OCI-LY1 (cell line): Measurements from ENCODE around the gene OGFOD1.

Source experiments
- H2AFZ ChIP-seq: fragments of 200-600 bp; sonication (generic), shearing (Covaris generic); 2 replicates; pipeline ENCODE4 v1.6.0; 2014; ENCODE audit warnings: antibody characterized with exemption, mild to moderate bottlenecking, low read length
- H3F3A ChIP-seq: fragments of 200-600 bp; sonication (generic), shearing (Covaris generic); 2 replicates; pipeline ENCODE4 v1.6.0; 2014; ENCODE audit warnings: mild to moderate bottlenecking, antibody characterized with exemption, low read length, moderate library complexity; ENCODE audit not compliant: insufficient read depth
- H3K27ac ChIP-seq: fragments of 200-600 bp; sonication (generic); 2 replicates; pipeline ENCODE4 v1.5.1; 2014; ENCODE audit warnings: low read length, mixed run types, mild to moderate bottlenecking, low read depth; ENCODE audit not compliant: poor library complexity, severe bottlenecking
- H3K27me3 ChIP-seq: fragments of 200-600 bp; sonication (generic); 2 replicates; pipeline ENCODE4 v1.6.0; 2014; ENCODE audit warnings: antibody characterized with exemption, mild to moderate bottlenecking, low read length, moderate library complexity; ENCODE audit not compliant: insufficient read depth
- H3K36me3 ChIP-seq: fragments of 200-600 bp; sonication (generic); 2 replicates; pipeline ENCODE4 v1.6.1; 2014; ENCODE audit warnings: mild to moderate bottlenecking, antibody characterized with exemption, low read length, moderate library complexity, mixed read lengths; ENCODE audit not compliant: insufficient read depth
- H3K4me1 ChIP-seq: fragments of 200-600 bp; sonication (generic); 2 replicates; pipeline ENCODE4 v1.5.1; 2014; ENCODE audit warnings: mild to moderate bottlenecking, low read length, moderate library complexity; ENCODE audit not compliant: insufficient read depth, severe bottlenecking
- H3K4me2 ChIP-seq: fragments of 200-600 bp; sonication (generic), shearing (Covaris generic); 2 replicates; pipeline ENCODE4 v1.6.1; 2014; ENCODE audit warnings: low read length
- H3K4me3 ChIP-seq: fragments of 200-600 bp; sonication (generic); 2 replicates; pipeline ENCODE4 v1.5.1; 2014; ENCODE audit warnings: low read length, low read depth, mild to moderate bottlenecking, mixed read lengths; ENCODE audit not compliant: poor library complexity, severe bottlenecking
- H3K79me2 ChIP-seq: fragments of 200-600 bp; shearing (Covaris generic); 2 replicates; pipeline ENCODE4 v1.6.1; 2016; ENCODE audit warnings: mixed run types, low read length, mixed read lengths; ENCODE audit not compliant: insufficient read depth
- H3K9ac ChIP-seq: fragments of 200-600 bp; sonication (generic), shearing (Covaris generic); 2 replicates; pipeline ENCODE4 v1.6.1; 2014; ENCODE audit warnings: mild to moderate bottlenecking, low read length, mixed read lengths
- H3K9me2 ChIP-seq: fragments of 200-600 bp; sonication (generic), shearing (Covaris generic); 2 replicates; pipeline ENCODE4 v1.6.1; 2014; ENCODE audit warnings: low read depth, mild to moderate bottlenecking, low read length, mixed read lengths
- H3K9me3 ChIP-seq: fragments of 200-600 bp; shearing (Covaris generic); 2 replicates; pipeline ENCODE4 v1.6.1; 2014; ENCODE audit warnings: low read length, mixed read lengths
- H4K20me1 ChIP-seq: fragments of 200-600 bp; sonication (generic), shearing (Covaris generic); 2 replicates; pipeline ENCODE4 v1.6.0; 2016; ENCODE audit warnings: mild to moderate bottlenecking, low read length; ENCODE audit not compliant: insufficient read depth
- CTCF ChIP-seq: fragments of 200-600 bp; sonication (generic), shearing (Covaris generic); IDR thresholded peaks from 2 replicates; pipeline ENCODE4 v1.5.1; 2017; ENCODE audit warnings: mild to moderate bottlenecking, antibody characterized with exemption, low read length, moderate library complexity, mixed read lengths
- EZH2 ChIP-seq: fragments of 200-600 bp; sonication (generic), shearing (Covaris generic); IDR thresholded peaks from 2 replicates; pipeline ENCODE4 v1.8.0; 2017; ENCODE audit warnings: borderline replicate concordance, mixed run types, mild to moderate bottlenecking, antibody characterized with exemption, low read length, moderate library complexity, mixed read lengths

OGFOD1 gene

GRCh38 chr16:56469748-56470147 is 18.4 kb downstream of the OGFOD1 start:
- Histone ChIP-seq H3K36me3 (peaks cover 94% of the 10 kb centered on the region), H3K9me2 (no peaks in the 10 kb centered on the region), H3K4me2 (no peak overlapping the region), H3K27ac (no peak overlapping the region), H2AFZ (no peak overlapping the region), H4K20me1 (no peaks in the 10 kb centered on the region), H3K9me3 (no peaks in the 10 kb centered on the region), H3K4me1 (no peaks in the 10 kb centered on the region), H3K79me2 (no peaks in the 10 kb centered on the region), H3K9ac (no peak overlapping the region), H3K27me3 (no peaks in the 10 kb centered on the region), H3F3A (no peaks in the 10 kb centered on the region), H3K4me3 (no peak overlapping the region)
- TF ChIP-seq CTCF (no peak), EZH2 (no peak)

GRCh38 chr16:56470232-56470631 is 18.9 kb downstream of the OGFOD1 start:
- no peaks in the 10 kb centered on the region for H3K27me3 ChIP-seq
- H3K36me3 ChIP-seq: peaks cover 95% of the 10 kb centered on the region
- no peaks in the 10 kb centered on the region for H3K79me2 ChIP-seq
- no peaks in the 10 kb centered on the region for H3K4me1 ChIP-seq
- H4K20me1 ChIP-seq: no peaks in the 10 kb centered on the region
- H3F3A ChIP-seq: no peaks in the 10 kb centered on the region
- no peak overlapping the region for H3K4me3 ChIP-seq
- H3K9me3 ChIP-seq: no peaks in the 10 kb centered on the region
- TF ChIP-seq CTCF: no peak
- TF ChIP-seq EZH2: no peak
- no peak overlapping the region for H2AFZ ChIP-seq
- no peaks in the 10 kb centered on the region for H3K9me2 ChIP-seq
- H3K4me2 ChIP-seq: no peak overlapping the region
- no peak overlapping the region for H3K9ac ChIP-seq
- no peak overlapping the region for H3K27ac ChIP-seq

GRCh38 chr16:56470666-56471065 is 19.3 kb downstream of the OGFOD1 start:
- Histone ChIP-seq H3K9ac (no peak overlapping the region), H3K9me2 (no peaks in the 10 kb centered on the region), H3K4me2 (no peak overlapping the region), H3F3A (no peaks in the 10 kb centered on the region), H3K27ac (no peak overlapping the region), H3K4me3 (no peak overlapping the region), H3K4me1 (no peaks in the 10 kb centered on the region), H3K79me2 (no peaks in the 10 kb centered on the region), H2AFZ (no peak overlapping the region), H3K9me3 (no peaks in the 10 kb centered on the region), H3K27me3 (no peaks in the 10 kb centered on the region), H3K36me3 (peaks cover 95% of the 10 kb centered on the region), H4K20me1 (no peaks in the 10 kb centered on the region)
- TF ChIP-seq CTCF (no peak), EZH2 (no peak)
